SK-N-SH treated with all-trans-retinoic acid at 6 μM for 48 hours (cell line): ENCODE results near the gene ANKFN1.

Experiments used
- ZFP30 ChIP-seq: fragments of 450-650 bp; formaldehyde crosslinking; IDR thresholded peaks from 2 replicates; pipeline ENCODE4 v1.5.0; 2022; ENCODE audit warnings: mild to moderate bottlenecking, moderate library complexity
- ZNF565 ChIP-seq: fragments of 450-650 bp; formaldehyde crosslinking; conservative IDR thresholded peaks from 2 replicates; pipeline ENCODE4 v1.5.0; 2020; ENCODE audit warnings: low read depth, mild to moderate bottlenecking, moderate library complexity

DNA sequence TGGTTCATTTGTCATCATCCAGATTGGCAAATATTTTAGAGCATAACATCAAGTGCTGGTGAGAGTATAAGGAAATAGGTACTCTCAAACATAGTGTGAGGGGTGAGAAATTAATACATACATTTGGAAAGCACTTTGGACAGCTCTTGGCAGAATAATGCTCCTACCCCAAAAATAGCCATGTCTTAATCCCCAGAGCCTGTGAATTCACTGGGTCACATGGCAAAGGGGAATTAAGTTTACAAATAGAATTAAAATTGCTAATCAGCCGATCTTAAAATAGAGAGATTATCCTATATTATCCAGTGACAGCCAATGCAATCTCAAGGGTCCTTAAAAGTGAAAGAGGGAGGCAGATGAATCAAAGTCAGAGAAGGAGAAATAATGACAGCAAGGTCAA lies 38.8 kb upstream of the ANKFN1 start:
- no peak for TF ChIP-seq ZFP30 (CRISPR knock-in tag)
- TF ChIP-seq ZNF565: no peak
